Left renal cortex interstitium (tissue), 4 donors: ENCODE measurements around the gene TPD52L2. TPM values are rescaled to one million over a fixed set of nuclear protein-coding genes. Genes with fewer than 3 reads are reported as not detected.
"Not testable (repeated sequence)": the region's sequence is repeated elsewhere in the genome, so short reads cannot be mapped to it uniquely, and the experiment has no call there.

Experiments used
- DNase-seq, 4 donors: peaks; one replicate each; pipeline ENCODE4 v3.0.0-alpha.2; 2013; ENCODE audit warnings: low read depth in 4 of 4, low spot score in 2 of 4, missing footprints in 1 of 4
- polyA plus RNA-seq, 4 donors: library from polyadenylated mRNA; unstranded; fragments of 120-200 nt; gene quantifications; one replicate each; pipeline ENCODE4 v1.2.1, GENCODE V29; 2013; ENCODE audit not compliant: insufficient read length in 4 of 4

The TPD52L2 gene
- polyA plus RNA-seq, 4 donors, result 82.9 to 96.6 (median 95.2) TPM

DNA sequence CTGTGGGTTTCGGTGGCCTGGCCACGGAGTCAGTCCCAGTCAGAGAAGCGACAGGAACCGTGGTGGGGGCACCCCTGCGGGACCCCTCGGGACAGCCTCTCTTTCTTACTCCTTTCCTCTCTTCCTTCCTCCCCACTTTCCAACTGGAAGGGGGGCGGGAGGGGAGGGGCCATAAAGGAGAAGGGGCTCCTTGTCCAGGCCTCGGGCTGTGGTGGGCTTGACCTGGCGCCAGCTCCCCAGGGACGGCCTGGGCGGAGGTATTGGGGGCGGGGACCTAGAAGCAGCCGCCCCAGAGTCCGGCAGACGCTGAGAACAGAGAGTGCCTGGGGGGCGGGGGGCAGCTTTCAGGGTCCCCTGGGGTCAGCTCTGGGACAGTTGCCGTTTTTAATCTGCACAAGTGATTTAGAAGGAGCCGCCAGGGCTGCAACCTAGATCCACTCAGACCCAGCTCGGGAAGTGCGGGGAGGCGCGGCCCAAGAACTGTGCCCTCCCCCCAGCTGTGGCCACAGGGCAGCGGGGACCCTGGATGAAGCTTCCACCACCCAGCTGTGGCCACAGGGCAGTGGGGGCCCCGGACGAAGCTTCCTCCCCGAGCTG is 10.2 kb upstream of the TPD52L2 start:
- DNase-seq, result no peak

DNA sequence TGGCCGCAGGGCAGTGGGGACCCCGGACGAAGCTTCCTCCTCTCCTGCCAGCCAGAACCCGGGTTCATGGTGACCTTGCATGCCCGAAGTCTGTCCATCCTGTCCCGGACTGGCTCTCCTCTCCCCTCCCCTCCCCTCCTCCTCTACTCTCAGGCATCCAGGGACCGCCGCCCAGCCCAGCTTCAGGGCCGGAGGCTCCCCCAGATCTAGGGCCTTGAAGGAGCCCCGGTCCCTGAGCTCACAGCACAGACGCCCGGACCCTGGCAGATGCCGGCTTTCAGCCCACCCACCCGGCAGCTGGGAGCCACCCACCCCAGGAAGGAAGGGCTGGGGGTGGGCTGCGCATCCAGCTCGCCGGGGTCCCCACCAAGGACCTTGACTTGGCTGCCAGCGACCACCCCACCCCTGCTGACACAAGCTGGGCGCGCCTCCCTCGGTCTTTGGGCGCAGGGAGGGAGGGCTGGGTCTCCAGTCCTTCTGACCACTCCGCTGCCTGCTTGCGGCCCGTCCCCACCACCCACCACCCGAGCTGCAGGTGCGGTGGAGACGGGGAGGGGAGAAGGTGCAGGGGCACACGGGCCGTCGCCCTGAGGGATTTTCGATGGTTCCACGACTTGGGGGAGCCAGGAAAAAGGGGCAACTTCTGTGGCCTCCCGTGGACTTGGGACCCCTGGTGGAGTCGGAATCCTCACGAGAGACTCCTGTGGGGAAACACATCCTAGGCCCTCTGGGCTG is 9.5 kb upstream of the TPD52L2 start:
- DNase-seq, result no peak

DNA sequence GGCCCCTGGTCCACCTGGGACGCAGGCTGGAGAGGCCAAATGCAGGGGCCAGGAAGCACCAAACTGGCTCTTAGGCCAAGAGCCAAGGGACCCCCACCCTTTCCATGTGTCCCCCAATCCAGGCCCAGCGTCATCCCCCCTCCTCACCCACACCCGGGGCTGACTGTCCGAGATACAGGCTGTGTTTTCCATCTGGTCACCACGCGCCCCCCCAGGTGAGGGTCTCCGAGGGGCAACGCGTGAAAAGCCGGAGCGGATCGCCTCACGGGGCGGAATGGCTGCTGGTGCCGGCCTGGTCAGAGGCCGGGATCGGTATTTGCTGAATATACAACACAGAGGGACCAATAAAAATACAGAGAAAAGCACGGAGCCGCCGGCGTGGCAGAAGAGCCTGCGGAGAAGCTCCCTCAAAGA is 9.0 kb upstream of the TPD52L2 start:
- no peak for DNase-seq

DNA sequence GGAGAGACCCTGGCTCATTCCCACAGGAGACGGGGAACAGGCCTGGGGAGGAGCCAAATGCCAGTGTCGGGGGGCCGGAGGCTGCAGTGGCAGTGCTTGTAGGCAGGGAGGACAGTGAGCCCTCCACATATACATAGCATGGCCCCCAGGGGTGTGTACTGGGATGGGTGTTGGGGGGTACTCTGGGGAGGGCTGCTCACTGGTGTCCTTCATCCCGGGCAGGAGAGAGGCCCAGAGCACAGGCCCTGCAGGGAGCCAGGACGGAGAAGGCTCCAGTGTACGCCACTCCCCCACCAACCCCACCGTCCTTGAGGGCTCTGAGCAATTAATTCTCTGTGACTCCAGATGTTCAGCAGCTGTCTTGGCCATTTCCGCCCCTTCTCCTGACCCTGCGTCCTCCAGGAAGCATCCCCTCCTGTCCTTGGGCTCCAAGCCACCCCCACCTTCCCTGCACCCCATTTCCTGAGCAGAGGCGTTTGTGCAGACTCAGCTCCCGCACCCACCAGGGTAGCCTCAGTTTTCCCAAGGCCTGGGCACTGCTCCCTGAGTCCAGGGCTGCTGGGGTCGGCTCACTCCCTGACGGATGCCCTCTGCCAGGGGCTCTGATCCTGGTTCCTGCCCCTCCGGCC is 7.2 kb upstream of the TPD52L2 start:
- DNase-seq, result no peak

DNA sequence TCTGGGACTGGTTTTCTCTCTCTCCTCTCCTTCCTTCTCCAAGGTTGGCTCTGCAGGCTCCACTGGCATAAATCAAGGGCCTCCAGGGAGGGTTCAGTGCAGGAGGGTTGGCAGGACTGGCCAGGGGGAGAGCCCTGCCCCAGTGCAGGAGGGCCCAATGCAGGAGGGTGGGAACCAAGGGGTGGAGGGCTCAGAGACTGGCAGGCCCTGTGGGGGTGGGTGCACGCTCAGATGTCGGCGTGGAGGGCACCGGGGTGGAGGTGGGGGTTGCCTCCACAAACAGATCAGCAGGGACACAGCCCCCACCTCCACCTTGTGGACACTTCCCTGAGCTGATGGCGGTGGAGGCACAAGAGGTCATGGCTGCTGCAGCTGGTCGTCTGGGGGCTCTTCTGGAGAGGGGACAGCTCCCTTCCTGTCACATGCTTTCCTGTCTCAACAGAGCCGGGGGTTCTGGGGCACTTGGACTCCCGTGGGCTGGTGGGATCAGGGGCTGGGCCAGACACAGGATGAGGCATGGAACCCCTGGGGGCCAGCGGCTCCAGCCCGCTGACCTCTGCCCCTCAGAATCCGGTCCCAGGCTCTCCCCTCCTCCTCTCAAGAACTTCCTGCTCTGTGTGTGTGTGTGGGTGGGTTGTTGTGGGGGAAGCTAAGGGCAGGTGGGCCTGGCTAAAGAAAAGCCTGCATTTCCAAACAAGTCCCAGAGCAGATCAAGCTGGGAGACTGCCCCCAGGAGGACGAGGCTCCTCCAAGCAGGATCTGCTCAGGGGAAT is 6.5 kb upstream of the TPD52L2 start:
- DNase-seq, result peak in 2 of 4 donors; percentile 70 to 83

DNA sequence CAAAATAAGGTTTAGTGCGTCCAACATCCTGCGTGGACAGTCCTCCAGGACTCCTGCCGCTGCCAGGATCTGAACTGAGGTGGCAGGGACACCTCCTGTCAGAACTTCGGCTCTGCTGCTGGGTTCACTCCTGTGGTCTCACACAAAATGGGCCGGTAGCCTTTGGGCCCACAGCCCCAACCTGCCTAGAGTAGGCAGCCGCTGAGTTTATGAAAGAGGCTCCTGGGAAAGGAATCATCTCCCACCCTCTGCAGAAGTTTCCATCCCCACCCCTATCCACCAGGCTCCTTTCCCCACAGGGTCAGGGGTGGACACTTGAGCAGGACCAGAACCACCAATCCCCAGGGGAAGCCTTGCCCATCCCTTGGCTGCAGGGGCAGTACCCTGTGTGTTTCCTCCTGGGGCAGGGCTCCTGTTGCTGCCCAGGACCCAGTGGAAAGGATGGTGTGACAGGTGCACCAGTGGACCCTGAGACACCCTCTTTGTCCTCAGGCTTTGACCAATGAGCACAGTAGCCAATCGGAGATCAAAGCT is 5.8 kb upstream of the TPD52L2 start:
- DNase-seq, result no peak

DNA sequence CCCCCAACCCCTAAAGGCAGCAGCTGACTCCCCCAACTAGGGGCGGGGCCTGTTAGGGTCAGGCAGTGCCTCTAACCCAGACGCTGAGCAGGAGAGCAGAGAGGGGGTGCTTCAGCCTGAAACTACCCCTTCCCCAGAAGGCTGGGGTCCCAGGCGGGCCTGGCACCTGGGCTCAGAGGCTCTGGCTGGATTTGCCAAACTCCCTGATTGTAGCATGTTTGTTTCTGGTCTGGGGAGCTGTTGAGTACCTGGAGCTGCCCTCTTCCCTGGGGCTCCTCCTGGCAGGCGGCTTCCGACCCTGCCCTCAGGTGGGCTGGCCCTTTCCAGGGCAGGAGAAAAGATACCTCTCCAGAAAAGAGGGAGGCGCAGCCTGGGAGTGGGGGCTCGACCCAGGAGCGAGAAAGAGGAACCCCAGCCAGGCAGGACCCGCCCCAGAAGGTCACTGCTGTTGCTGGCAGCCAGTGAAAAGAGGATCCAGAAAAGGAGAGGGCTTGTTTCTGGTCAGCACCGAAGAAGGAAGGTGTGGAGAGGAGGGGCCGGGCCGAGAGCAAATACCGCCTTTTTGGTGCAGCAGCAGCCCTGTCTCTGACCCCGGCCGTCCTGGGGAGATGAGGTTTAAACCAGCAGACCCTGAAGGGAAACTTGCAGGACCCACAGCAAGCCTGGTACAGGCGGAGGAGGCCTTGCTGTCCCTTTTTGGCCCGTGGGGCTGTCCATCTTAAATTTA is 4.6 kb upstream of the TPD52L2 start:
- DNase-seq, result no peak

DNA sequence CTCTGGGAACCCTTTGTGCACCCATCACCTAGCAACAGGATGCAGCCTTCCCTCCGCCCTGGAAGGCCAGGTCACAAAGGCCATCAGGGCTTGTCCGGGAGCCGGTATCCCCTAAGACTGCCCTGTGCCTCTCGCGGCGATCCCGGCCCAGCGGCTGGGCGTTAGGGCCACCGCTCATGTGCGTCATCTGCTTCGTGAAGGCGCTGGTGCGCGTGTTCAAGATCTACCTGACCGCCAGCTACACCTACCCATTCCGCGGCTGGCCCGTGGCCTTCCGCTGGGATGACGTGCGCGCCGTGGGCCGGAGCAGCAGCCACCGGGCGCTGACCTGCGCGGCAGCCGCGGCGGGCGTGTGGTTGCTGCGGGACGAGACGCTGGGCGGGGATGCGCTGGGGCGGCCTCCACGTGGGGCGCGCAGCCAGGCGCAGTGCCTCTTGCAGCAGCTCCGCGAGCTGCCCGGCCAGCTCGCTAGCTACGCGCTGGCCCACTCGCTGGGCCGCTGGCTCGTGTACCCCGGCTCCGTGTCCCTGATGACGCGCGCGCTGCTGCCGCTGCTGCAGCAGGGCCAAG is 3.6 kb upstream of the TPD52L2 start, which contains the start of gene ABHD16B:
ABHD16B (plus strand) TSS at position 134 of the 570 bp plus-strand sequence; CDS start at position 177, 43 bp downstream.
- DNase-seq, result no peak

DNA sequence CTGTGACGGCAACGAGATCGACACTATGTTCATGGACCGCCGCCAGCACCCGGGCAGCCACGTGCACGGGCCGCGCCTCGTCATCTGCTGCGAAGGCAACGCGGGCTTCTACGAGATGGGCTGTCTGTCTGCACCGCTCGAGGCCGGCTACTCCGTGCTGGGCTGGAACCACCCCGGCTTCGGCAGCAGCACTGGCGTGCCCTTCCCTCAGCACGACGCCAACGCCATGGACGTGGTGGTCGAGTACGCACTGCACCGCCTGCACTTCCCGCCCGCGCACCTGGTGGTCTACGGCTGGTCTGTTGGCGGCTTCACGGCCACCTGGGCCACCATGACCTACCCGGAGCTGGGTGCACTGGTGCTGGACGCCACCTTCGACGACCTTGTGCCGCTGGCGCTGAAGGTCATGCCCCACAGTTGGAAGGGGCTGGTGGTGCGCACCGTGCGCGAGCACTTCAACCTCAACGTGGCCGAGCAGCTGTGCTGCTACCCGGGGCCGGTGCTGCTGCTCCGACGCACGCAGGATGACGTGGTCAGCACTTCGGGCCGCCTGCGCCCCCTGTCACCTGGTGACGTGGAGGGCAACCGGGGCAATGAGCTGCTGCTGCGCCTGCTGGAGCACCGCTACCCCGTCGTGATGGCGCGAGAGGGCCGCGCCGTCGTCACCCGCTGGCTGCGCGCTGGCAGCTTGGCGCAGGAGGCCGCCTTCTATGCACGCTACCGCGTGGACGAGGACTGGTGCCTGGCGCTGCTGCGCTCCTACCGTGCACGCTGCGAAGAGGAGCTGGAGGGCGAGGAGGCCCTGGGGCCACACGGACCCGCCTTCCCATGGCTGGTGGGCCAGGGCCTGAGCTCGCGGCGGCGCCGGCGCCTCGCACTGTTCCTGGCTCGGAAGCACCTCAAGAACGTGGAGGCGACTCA is 2.8 kb upstream of the TPD52L2 start:
- DNase-seq, result no peak

DNA sequence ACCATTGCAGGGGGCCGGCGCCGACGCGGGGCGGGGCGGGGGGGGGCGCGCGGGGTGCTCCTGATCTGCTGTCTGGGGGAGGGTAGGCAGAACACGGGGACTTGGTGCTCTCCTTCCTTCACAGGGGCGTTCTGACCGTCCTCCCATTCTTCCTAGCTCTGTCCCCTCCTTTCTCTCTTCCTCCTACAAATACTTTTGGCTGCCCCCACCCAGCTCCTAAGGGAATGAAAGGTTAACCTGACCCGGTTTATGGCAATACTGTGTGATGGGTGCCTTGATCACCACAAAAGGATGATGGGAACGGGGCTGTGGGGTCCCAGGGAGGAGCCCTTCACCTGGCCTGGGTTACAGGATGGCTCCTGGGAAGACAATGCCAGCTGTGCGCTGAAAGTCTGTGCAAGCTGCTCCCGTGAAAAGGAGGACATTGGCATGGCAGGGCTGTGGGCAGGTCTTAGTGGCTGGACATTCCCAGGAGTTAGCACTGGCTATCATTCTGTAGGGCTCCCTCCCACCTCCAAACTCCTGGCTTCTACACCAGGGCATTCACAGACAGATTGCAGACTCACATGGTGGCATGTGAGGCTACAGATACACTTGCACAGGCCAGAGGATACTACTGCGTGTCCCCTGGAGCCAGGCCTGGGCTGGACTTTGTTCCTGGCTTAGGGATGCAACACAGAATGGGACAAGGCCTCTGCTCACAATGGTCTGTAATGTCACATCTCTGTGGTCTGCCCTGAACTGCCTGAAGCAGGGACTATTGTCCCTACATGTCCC is 1.9 kb upstream of the TPD52L2 start:
- no peak for DNase-seq

DNA sequence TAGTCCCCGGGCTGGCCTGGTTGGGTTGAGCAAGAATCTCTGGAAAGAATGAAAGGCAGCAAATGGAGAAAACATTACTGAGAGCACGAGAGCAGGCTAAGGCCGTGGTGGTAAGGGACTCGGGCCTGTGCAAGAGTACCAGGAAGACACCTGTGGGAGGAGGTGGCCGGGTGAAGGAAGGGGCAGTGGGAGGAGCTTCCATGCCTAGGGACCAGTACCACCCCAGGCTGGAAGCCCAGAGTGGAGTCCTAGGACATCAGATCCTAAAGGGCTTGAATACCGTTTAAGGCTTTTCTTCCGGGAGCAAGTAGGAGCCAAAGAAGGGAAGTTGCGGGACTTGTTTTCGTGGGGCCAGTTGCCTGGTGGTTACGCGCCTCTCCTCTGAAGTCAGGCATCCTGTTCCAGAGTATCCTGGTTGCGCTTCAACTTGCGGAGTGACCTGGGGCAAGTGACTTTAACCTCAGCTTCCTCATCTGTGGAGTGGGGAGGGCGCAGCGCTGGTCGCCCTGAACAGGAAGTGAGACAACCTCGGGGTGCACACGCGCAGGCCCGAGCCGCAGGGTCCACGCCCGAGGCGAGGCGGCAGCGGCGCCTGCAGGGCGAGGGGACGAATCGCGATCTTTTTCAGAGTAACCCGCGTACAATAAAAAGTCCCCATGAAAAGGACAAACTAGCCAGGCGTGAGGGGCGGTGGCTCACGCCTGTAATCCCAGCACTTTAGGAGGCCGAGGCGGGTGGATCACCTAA is 1.1 kb upstream of the TPD52L2 start:
- DNase-seq, result peak in 1 of 4 donors; percentile 70

DNA sequence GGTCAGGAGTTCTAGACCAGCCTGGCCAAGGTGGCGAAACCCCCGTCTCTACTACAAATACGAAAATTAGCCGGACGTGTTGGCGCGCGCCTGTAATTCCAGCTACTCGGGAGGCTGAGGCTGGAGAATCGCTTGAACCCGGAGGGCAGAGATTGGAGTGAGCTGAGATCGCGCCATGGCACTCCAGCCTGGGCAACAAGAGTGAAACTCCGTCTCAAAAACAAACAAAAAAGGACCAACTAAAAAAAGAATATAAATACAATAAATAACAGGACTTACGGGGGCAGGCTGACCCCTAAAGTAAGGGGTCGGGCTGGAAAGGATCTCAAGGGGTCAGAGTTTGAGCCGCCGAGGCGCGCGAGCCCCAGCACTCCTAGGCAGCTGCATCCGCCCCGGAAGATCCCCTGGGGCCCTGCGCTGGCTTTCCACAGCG is 509 bp upstream of the TPD52L2 start:
- no peak for DNase-seq

DNA sequence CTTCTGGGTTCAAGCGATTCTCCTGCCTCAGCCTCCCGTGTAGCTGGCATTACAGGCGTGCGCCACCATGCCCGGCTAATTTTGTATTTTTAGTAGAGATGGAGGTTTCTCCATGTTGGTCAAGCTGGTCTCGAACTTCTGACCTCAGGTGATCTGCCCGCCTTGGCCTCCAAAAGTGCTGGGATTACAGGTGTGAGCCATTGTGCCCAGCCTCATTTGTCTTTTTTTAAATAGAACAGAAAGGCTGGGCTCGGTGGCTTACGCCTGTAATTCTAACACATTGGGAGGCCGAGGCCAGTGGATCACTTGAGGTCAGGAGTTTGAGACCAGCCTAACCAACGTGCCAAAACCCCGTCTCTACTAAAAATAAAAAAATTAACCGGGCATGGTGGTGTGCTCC is 2.0 kb downstream of the TPD52L2 start:
- DNase-seq, result not testable (repeated sequence)

DNA sequence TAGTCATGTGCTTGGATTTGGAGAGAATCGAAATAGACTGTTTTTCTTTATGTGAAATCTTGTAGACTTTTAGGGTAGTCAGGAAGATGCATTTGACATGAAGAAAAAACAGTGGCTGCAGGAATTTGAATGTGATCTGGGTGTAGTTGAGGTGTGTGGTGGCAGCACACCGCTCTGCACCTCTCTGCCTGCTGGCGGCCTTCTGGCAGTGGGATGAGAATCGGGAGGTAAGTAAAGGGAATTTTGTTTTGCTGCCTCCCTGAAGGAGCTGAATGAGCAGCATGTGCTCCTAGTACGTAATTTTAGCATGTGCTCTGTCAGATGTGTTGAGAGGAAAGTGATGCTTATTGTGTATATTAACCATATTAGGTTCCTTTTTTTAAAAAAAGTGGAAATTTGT is 3.2 kb downstream of the TPD52L2 start:
- DNase-seq, result no peak

DNA sequence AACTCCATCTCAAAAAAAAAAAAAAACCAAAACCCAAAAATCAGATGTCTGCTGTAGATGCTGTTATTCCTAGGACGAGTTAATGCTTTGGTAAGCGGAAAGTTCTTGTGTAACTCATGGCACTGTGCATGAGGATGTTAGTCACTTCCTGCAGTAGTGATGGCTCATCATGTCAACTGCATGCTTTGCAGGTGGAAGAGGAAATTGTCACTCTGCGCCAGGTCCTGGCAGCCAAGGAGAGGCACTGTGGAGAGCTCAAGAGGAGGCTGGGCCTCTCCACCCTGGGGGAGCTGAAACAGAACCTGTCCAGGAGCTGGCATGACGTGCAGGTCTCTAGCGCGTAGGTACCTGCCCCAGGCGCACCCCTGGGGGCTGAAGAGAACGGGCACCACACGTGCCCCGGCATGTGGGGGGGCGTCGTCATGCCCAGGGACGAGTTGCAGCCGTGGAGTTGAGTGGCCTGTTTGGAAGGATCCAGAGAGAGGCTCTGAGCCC is 8.5 kb downstream of the TPD52L2 start:
- DNase-seq, result no peak

DNA sequence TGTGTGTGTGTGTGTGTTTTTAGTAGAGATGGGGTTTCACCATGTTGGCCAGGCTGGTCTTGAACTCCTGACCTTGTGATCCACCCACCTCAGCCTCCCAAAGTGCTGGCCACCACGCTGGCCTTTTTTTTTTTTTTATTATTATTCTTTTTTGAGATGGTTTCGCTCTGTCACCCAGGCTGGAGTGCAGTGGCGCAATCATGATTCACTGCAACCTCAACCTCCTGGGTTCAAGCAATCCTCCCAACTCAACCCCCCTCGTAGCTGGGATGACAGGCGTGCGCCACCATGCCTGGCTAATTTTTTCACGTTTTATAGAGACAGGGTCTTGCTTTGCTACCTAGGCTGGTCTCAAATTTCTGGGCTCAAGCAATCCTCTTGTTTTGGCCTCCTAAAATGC is 9.2 kb downstream of the TPD52L2 start:
- DNase-seq, result not testable (repeated sequence)

DNA sequence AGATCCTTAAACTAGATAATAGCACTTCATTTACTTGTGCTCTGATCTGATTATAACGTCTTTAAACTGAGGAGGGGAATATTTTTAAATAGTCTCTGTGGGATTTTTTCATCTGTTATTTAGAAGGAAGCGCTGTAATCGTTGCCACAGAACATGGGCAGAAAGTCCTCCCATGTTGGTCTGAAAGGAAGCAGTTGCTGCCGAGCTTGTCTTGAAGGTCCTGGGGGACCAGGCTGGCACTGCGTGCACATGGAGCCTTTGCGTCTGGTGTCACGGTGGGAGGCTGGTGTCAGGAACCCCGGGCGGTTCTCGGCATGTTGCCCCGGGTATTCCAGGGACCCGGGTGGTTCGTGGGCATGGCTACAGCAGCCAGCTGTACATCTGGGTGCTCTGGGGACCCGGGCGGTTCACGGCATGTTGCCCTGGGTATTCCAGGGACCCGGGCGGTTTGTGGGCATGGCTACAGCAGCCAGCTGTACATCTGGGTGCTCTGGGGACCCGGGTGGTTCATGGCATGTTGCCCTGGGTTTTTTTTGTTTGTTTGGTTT is 11.5 kb downstream of the TPD52L2 start:
- no peak for DNase-seq
